ENCODE measurements around the gene ACAP3.

ACAP3 gene

DNA sequence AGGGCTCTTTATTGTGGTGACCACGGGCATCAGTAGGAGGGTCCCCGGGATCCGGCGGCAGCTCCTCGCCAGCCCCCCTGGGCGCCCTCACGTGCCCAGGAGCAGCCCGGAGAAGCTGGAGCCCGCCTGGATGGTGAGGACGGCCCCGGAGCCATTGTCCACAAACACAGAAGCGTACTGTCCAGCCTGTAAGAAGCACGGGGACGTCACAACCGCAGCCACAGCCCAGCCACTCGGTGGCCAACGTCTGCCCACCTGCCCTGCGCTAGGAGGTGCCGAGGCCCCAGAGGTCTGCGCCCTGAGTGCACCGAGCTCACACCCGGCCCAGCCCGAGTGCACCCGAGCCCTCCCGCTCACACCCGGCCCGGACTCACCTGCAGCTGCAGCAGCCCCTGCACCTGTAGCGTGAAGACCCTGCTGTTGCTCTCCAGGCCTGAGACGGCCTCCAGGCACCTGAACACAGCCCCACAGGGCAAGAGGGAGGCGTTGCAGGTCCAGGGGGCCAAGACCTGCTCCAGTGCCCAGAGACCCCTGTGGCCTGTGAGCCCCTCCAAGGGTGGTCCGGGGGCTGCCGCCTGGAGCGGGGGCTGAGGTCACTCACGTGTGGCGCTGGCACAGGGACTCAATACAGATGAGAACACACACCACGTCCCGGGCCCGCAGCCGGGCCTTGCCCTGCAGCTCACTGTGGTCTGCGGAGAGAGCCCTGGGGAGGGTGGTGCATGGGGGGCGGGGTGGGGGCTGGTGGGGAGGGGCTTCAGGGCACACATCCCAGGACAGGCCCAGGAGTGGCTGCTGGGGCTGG, 65.1 kb downstream of the ACAP3 start:
- DNase-seq: no peak

All from NCI-H1417 (cell line).